ENCODE data around the gene TLK1.

Gene TLK1

GRCh38 chr2:171128461-171128860, 32.2 kb downstream of the TLK1 start:
- no peak overlapping the region for H3K27ac ChIP-seq (replicated peaks)
- no peak for TF ChIP-seq GABPA (IDR thresholded peaks at IDR 0.05; ENCODE audit: low read depth)
- TF ChIP-seq REST (IDR thresholded peaks at IDR 0.05; ENCODE audit: insufficient replicate concordance, low read depth): no peak
- TF ChIP-seq SPI1 (IDR thresholded peaks at IDR 0.05; ENCODE audit: borderline replicate concordance, low read depth): peak; percentile 24; the same call in 1 of the 2 replicates
- no peak for TF ChIP-seq POLR2AphosphoS5 (IDR thresholded peaks at IDR 0.05; ENCODE audit: low read depth)
- TF ChIP-seq CTCF (IDR thresholded peaks at IDR 0.05; ENCODE audit: insufficient read depth, low read length): no peak
- no peaks in the 10 kb centered on the region for H3K27me3 ChIP-seq (ENCODE audit: insufficient read depth, poor library complexity, severe bottlenecking)
- no peak for DNase-seq (ENCODE audit: low read depth in 1 of 2, low spot score in 1 of 2)
- no peak overlapping the region for H3K4me3 ChIP-seq (replicated peaks; ENCODE audit: insufficient read depth, low read length)

- Histone ChIP-seq H3K27me3 (ENCODE audit: insufficient read depth, poor library complexity, severe bottlenecking) (no peaks in the 10 kb centered on the region), H3K4me3 (replicated peaks; ENCODE audit: insufficient read depth, low read length) (no peak overlapping the region), H3K27ac (replicated peaks) (no peak overlapping the region)
- DNase-seq (ENCODE audit: low read depth in 1 of 2, low spot score in 1 of 2): no peak
- no peak for TF ChIP-seq REST (IDR thresholded peaks at IDR 0.05; ENCODE audit: insufficient replicate concordance, low read depth)
- no peak for TF ChIP-seq POLR2AphosphoS5 (IDR thresholded peaks at IDR 0.05; ENCODE audit: low read depth)
- no peak for TF ChIP-seq CTCF (IDR thresholded peaks at IDR 0.05; ENCODE audit: insufficient read depth, low read length)
- no peak for TF ChIP-seq SPI1 (IDR thresholded peaks at IDR 0.05; ENCODE audit: borderline replicate concordance, low read depth)
- TF ChIP-seq GABPA (IDR thresholded peaks at IDR 0.05; ENCODE audit: low read depth): no peak
Measured at GRCh38 chr2:171124541-171124940, 36.2 kb downstream of the TLK1 start.

- no peaks in the 10 kb centered on the region for H3K27me3 ChIP-seq (ENCODE audit: insufficient read depth, poor library complexity, severe bottlenecking)
- H3K27ac ChIP-seq (replicated peaks): no peak overlapping the region
- no peak overlapping the region for H3K4me3 ChIP-seq (replicated peaks; ENCODE audit: insufficient read depth, low read length)
- TF ChIP-seq POLR2AphosphoS5 (IDR thresholded peaks at IDR 0.05; ENCODE audit: low read depth): no peak
- TF ChIP-seq REST (IDR thresholded peaks at IDR 0.05; ENCODE audit: insufficient replicate concordance, low read depth): no peak
- TF ChIP-seq CTCF (IDR thresholded peaks at IDR 0.05; ENCODE audit: insufficient read depth, low read length): no peak
- no peak for TF ChIP-seq SPI1 (IDR thresholded peaks at IDR 0.05; ENCODE audit: borderline replicate concordance, low read depth)
- no peak for TF ChIP-seq GABPA (IDR thresholded peaks at IDR 0.05; ENCODE audit: low read depth)
- no peak for DNase-seq (ENCODE audit: low read depth in 1 of 2, low spot score in 1 of 2)
Measured at GRCh38 chr2:171109571-171109970, 51.1 kb downstream of the TLK1 start.

Measured in HL-60 (cell line).